IMR-90 (cell line): Measurements from ENCODE around the gene RAB1B. TPM values are rescaled to one million over a fixed set of nuclear protein-coding genes. Genes with fewer than 3 reads are reported as not detected.

Experiments
- ATAC-seq: fragments of 200-7000 bp; cut with Tn5 transposase; 2 replicates; pipeline ENCODE4 v1.9.1; 2020; ENCODE audit warnings: low read depth, mild to moderate bottlenecking, moderate library complexity
- BruUV-seq: library from RNA; stranded (reverse); fragments of 400-500 nt; replicated peaks from 2 replicates; lab custom pipeline; 2021; lab: Mats Ljungman, UMichigan
- CTCF ChIA-PET: fragments of 300-600 bp; formaldehyde crosslinking; extraction: SDS; loops from one replicate; lab custom pipeline; 2021; ENCODE audit warnings: antibody characterized with exemption; lab: Yijun Ruan, JAX
- POLR2A ChIA-PET: fragments of 300-600 bp; sonication (Branson Sonifier 250); formaldehyde crosslinking; loops from one replicate; lab custom pipeline; 2022; ENCODE audit warnings: antibody characterized with exemption; ENCODE audit not compliant: unreplicated experiment; lab: Charles Lee
- DNase-seq: peaks from one replicate; pipeline ENCODE4 v3.0.0; 2013
- H2AFZ ChIP-seq: replicated peaks from 2 replicates; pipeline ENCODE3; 2013; ENCODE audit warnings: low read length, mild to moderate bottlenecking; ENCODE audit not compliant: poor library complexity
- H2AK5ac ChIP-seq: 2 replicates; pipeline ENCODE4 v1.6.1; 2013; ENCODE audit warnings: low read depth, low read length, inconsistent platforms
- H2AK9ac ChIP-seq: replicated peaks from 2 replicates; pipeline ENCODE3; 2013; ENCODE audit warnings: mild to moderate bottlenecking, low read depth, low read length, moderate library complexity; ENCODE audit not compliant: poor library complexity
- H2BK120ac ChIP-seq: 2 replicates; pipeline ENCODE4 v1.6.1; 2013; ENCODE audit warnings: low read depth, low read length, inconsistent platforms
- H2BK15ac ChIP-seq: 3 replicates; pipeline ENCODE4 v1.6.1; 2013; ENCODE audit warnings: low read depth, low read length, inconsistent platforms
- H2BK20ac ChIP-seq: 2 replicates; pipeline ENCODE4 v1.6.1; 2013; ENCODE audit warnings: low read depth, mild to moderate bottlenecking, inconsistent platforms, low read length, moderate library complexity
- H2BK5ac ChIP-seq: 2 replicates; pipeline ENCODE4 v1.6.1; 2013; ENCODE audit warnings: mild to moderate bottlenecking, low read depth, low read length, inconsistent platforms; ENCODE audit not compliant: poor library complexity, severe bottlenecking
- H3K14ac ChIP-seq: replicated peaks from 2 replicates; pipeline ENCODE4 v1.6.1; 2013; ENCODE audit warnings: low read depth, low read length, inconsistent platforms
- H3K18ac ChIP-seq: 2 replicates; pipeline ENCODE4 v1.6.1; 2013; ENCODE audit warnings: low read depth, low read length, control low read depth
- H3K23ac ChIP-seq: 2 replicates; pipeline ENCODE4 v1.6.1; 2013; ENCODE audit warnings: low read depth, low read length, inconsistent platforms
- H3K27ac ChIP-seq: 2 replicates; pipeline ENCODE4 v1.5.1; 2013; ENCODE audit warnings: mild to moderate bottlenecking, control low read depth, low read length; ENCODE audit not compliant: insufficient read depth
- H3K27me3 ChIP-seq: 2 replicates; pipeline ENCODE4 v1.6.1; 2013; ENCODE audit warnings: low read length; ENCODE audit not compliant: control insufficient read depth, insufficient read depth
- H3K36me3 ChIP-seq: 2 replicates; pipeline ENCODE4 v1.6.1; 2013; ENCODE audit warnings: low read length, mixed read lengths; ENCODE audit not compliant: control insufficient read depth, insufficient read depth
- H3K4ac ChIP-seq: 2 replicates; pipeline ENCODE4 v1.6.1; 2013; ENCODE audit warnings: low read depth, low read length, inconsistent platforms
- H3K4me1 ChIP-seq: 2 replicates; pipeline ENCODE4 v1.6.1; 2013; ENCODE audit warnings: low read length, mixed read lengths; ENCODE audit not compliant: control insufficient read depth, insufficient read depth
- H3K4me2 ChIP-seq: 2 replicates; pipeline ENCODE4 v1.6.1; 2013; ENCODE audit warnings: low read depth, mild to moderate bottlenecking, control low read depth, low read length, moderate library complexity
- H3K4me3 ChIP-seq: 2 replicates; pipeline ENCODE4 v1.5.1; 2013; ENCODE audit warnings: low read depth, mild to moderate bottlenecking, control low read depth, low read length, moderate library complexity; ENCODE audit not compliant: insufficient read depth
- H3K56ac ChIP-seq: 2 replicates; pipeline ENCODE4 v1.6.1; 2013; ENCODE audit warnings: low read length, inconsistent platforms; ENCODE audit not compliant: insufficient read depth; ENCODE audit errors: extremely low read depth
- H3K79me1 ChIP-seq, 2 experiments: 2 replicates each; pipeline ENCODE4 v1.6.1; 2013; ENCODE audit warnings: low read length in 2 of 2, inconsistent platforms in 1 of 2, low read depth in 1 of 2
- H3K9ac ChIP-seq: 2 replicates; pipeline ENCODE4 v1.6.1; 2013; ENCODE audit warnings: low read depth, low read length, control low read depth
- H3K9me1 ChIP-seq: 2 replicates; pipeline ENCODE4 v1.6.1; 2013; ENCODE audit warnings: low read length, inconsistent platforms; ENCODE audit not compliant: insufficient read depth
- H3K9me3 ChIP-seq: 2 replicates; pipeline ENCODE4 v1.6.1; 2013; ENCODE audit warnings: low read length; ENCODE audit not compliant: control insufficient read depth, insufficient read depth
- H4K20me1 ChIP-seq: 2 replicates; pipeline ENCODE4 v1.6.1; 2013; ENCODE audit warnings: low read length, inconsistent platforms; ENCODE audit not compliant: insufficient read depth
- H4K5ac ChIP-seq: 2 replicates; pipeline ENCODE4 v1.6.1; 2013; ENCODE audit warnings: mild to moderate bottlenecking, low read depth, low read length, control low read depth
- H4K8ac ChIP-seq, 2 experiments: 2 replicates each; pipeline ENCODE4 v1.6.1; 2013; ENCODE audit warnings: low read depth in 2 of 2, low read length in 2 of 2, control low read depth in 1 of 2, inconsistent platforms in 1 of 2
- H4K91ac ChIP-seq: 2 replicates; pipeline ENCODE4 v1.6.1; 2013; ENCODE audit warnings: low read depth, low read length, inconsistent platforms; ENCODE audit not compliant: insufficient read depth
- BHLHE40 ChIP-seq: fragments of 150-350 bp; IDR thresholded peaks from 2 replicates; pipeline ENCODE4 v1.6.1; 2016; ENCODE audit warnings: mild to moderate bottlenecking, low read depth, low read length
- CEBPB ChIP-seq: IDR thresholded peaks from 2 replicates; pipeline ENCODE4 v1.6.1; 2012; ENCODE audit warnings: low read depth, low read length, improper control_type of control experiment
- CHD1 ChIP-seq: IDR thresholded peaks from 2 replicates; pipeline ENCODE4 v1.6.1; 2012; ENCODE audit warnings: low read depth, low read length, improper control_type of control experiment
- FOS ChIP-seq: fragments of 150-350 bp; IDR thresholded peaks from 2 replicates; pipeline ENCODE4 v1.6.1; 2016; ENCODE audit warnings: low read depth, low read length
- MAFK ChIP-seq: IDR thresholded peaks from 2 replicates; pipeline ENCODE4 v1.6.1; 2012; ENCODE audit warnings: low read depth, low read length, improper control_type of control experiment
- MAZ ChIP-seq: IDR thresholded peaks from 2 replicates; pipeline ENCODE4 v1.6.1; 2012; ENCODE audit warnings: low read depth, mild to moderate bottlenecking, low read length, improper control_type of control experiment, moderate library complexity, borderline replicate concordance
- MXI1 ChIP-seq: IDR thresholded peaks from 2 replicates; pipeline ENCODE4 v1.6.1; 2012; ENCODE audit warnings: low read depth, mild to moderate bottlenecking, low read length, moderate library complexity, borderline replicate concordance
- NFE2L2 ChIP-seq: fragments of 150-350 bp; IDR thresholded peaks from 2 replicates; pipeline ENCODE4 v1.6.1; 2016; ENCODE audit warnings: low read depth, mild to moderate bottlenecking, low read length
- POLR2A ChIP-seq: IDR thresholded peaks from 2 replicates; pipeline ENCODE4 v1.6.1; 2012; ENCODE audit warnings: mild to moderate bottlenecking, low read depth, low read length
- RAD21 ChIP-seq: IDR thresholded peaks from 2 replicates; pipeline ENCODE4 v1.6.1; 2012; ENCODE audit warnings: low read length, improper control_type of control experiment
- WGBS, 2 experiments: methylation state at CpG; one replicate each; pipeline versions ENCODE4 v1.1.5 to v1.1.7; 2013; ENCODE audit warnings: missing lambda C conversion rate in 2 of 2; ENCODE audit not compliant: insufficient read length in 1 of 2; ENCODE audit errors: extremely low coverage in 2 of 2; 5-methylcytosine and 5-hydroxymethylcytosine counted together
- dilution Hi-C: fragments of 300-500 bp; cut with HindIII; formaldehyde crosslinking; loops from one replicate; pipeline ENCODE4 v1.14.3; 2018; ENCODE audit warnings: low sequenced_read_pairs; ENCODE audit not compliant: unreplicated experiment
- in situ Hi-C: fragments of 300-500 bp; cut with MboI; formaldehyde crosslinking; loops from 3 replicates; pipeline ENCODE4 v1.14.3; 2019; ENCODE audit warnings: low sequenced_read_pairs, inconsistent platforms, mixed read lengths
- intact Hi-C: fragments of 100-400 bp; cut with micrococcal nuclease; formaldehyde crosslinking; loops from 2 replicates; pipeline ENCODE4 v1.10.0; 2022
- polyA plus RNA-seq, 3 experiments: library from polyadenylated mRNA; depleted of rRNA; stranded (reverse); fragments of >200 nt; gene quantifications; 2 replicates each; pipeline ENCODE4 v1.2.3, GENCODE V29; 2012; ENCODE audit warnings: low replicate concordance in 1 of 3
- total RNA-seq: library from RNA; depleted of rRNA; stranded (reverse); fragments of >200 nt; gene quantifications from 2 replicates; pipeline ENCODE4 v1.2.3, GENCODE V29; 2012
- TF ChIP-seq, protein P1 (sequence below): fragments of 150-350 bp; IDR thresholded peaks from 2 replicates; pipeline ENCODE4 v1.6.1; 2016; ENCODE audit warnings: low read depth, mild to moderate bottlenecking, low read length, moderate library complexity, borderline replicate concordance
- TF ChIP-seq, protein P2 (sequence below): conservative IDR thresholded peaks from 2 replicates; pipeline ENCODE4 v1.5.1; 2012; ENCODE audit warnings: mild to moderate bottlenecking, low read depth, low read length, improper control_type of control experiment

The RAB1B gene
- total and polyA plus RNA-seq, 2 of the 4 experiments (the other 2 are of a cell fraction) = 83.7 to 248 TPM

DNA sequence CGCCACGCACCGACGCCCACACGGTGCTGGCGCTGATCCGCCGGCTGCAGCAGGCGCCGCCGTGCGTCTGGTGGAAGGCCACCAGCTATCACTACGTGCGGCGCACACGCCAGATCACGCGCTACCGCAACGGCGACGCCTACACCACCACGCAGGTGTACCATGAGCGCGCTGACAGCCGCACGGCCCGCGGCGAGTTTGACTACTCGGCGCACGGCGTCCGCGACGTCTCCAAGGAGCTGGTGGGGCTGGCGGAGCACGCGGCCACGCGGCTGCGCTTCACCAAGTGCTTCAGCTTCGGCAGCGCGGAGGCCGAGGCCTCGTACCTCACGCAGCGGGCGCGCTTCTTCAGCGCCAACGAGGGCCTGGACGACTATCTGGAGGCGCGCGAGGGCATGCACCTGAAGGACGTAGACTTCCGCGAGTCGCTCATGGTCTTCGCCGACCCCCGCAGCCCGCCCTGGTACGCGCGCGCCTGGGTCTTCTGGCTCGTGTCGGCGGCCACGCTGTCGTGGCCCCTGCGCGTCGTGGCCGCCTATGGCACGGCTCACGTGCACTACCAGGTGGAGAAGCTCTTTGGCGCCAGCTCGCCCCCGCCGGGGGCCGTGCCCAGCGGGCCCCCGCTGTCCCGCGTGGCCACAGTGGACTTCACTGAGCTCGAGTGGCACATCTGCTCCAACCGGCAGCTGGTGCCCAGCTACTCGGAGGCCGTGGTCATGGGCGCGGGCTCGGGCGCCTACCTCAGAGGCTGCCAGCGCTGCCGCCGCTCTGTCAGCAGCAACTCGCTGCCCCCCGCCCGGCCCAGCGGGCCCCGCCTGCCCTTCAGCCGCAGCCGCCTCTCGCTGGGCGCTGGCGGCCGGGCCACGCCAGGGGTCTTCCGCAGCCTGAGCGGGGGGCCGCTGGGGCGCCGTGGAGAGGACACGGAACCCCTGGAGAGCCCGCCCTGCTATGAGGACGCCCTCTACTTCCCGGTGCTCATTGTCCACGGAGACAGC lies 26.5 kb downstream of the RAB1B start (continued):
- no peak for TF ChIP-seq CHD1
- no peak for TF ChIP-seq MAFK

- Histone ChIP-seq H4K8ac (no peak overlapping the region), H3K4me3 (no peak overlapping the region), H2BK5ac (no peak overlapping the region), H2BK15ac (no peak overlapping the region), H2BK20ac (no peak overlapping the region), H4K20me1 (no peaks in the 10 kb centered on the region), H3K23ac (no peak overlapping the region; the same call in 1 of the 2 replicates), H3K4me1 (no peaks in the 10 kb centered on the region), H3K9me1 (no peaks in the 10 kb centered on the region; the same call in 1 of the 2 replicates), H3K27me3 (peaks cover 36% of the 10 kb centered on the region), H3K14ac (no peak overlapping the region), H3K79me1 (no peaks in the 10 kb centered on the region), H3K18ac (no peak overlapping the region), H3K36me3 (no peaks in the 10 kb centered on the region), H3K9ac (no peak overlapping the region), H3K9me3 (no peaks in the 10 kb centered on the region), H4K5ac (no peak overlapping the region), H2AFZ (no peak overlapping the region), H2BK120ac (no peak overlapping the region), H2AK5ac (no peak overlapping the region), H2AK9ac (no peak overlapping the region), H3K4me2 (no peak overlapping the region), H3K56ac (no peak overlapping the region), H3K27ac (no peak overlapping the region), H4K91ac (no peak overlapping the region), H3K4ac (no peak overlapping the region)
- no TSS peak for BruUV-seq
- TF ChIP-seq RAD21 (no peak), BHLHE40 (no peak), POLR2A (no peak), FOS (no peak), NFE2L2 (no peak), MXI1 (no peak), CEBPB (no peak), MAFK (no peak), CHD1 (no peak), MAZ (no peak)
- TF ChIP-seq, protein P1, sequence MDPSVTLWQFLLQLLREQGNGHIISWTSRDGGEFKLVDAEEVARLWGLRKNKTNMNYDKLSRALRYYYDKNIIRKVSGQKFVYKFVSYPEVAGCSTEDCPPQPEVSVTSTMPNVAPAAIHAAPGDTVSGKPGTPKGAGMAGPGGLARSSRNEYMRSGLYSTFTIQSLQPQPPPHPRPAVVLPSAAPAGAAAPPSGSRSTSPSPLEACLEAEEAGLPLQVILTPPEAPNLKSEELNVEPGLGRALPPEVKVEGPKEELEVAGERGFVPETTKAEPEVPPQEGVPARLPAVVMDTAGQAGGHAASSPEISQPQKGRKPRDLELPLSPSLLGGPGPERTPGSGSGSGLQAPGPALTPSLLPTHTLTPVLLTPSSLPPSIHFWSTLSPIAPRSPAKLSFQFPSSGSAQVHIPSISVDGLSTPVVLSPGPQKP = no peak
- TF ChIP-seq, protein P2, sequence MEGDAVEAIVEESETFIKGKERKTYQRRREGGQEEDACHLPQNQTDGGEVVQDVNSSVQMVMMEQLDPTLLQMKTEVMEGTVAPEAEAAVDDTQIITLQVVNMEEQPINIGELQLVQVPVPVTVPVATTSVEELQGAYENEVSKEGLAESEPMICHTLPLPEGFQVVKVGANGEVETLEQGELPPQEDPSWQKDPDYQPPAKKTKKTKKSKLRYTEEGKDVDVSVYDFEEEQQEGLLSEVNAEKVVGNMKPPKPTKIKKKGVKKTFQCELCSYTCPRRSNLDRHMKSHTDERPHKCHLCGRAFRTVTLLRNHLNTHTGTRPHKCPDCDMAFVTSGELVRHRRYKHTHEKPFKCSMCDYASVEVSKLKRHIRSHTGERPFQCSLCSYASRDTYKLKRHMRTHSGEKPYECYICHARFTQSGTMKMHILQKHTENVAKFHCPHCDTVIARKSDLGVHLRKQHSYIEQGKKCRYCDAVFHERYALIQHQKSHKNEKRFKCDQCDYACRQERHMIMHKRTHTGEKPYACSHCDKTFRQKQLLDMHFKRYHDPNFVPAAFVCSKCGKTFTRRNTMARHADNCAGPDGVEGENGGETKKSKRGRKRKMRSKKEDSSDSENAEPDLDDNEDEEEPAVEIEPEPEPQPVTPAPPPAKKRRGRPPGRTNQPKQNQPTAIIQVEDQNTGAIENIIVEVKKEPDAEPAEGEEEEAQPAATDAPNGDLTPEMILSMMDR = no peak
- intact Hi-C loops (no loop called here), in situ Hi-C loops (no loop called here), dilution Hi-C loops (no loop called here)
- CTCF ChIA-PET = interaction anchor here (0.7 to 1.4 kb wide), 2 partner anchors 14 to 15 kb away, joined by 3 to 4 read pairs; no protein-coding TSS in a partner anchor
- DNase-seq (no peak), ATAC-seq (no peak)
- POLR2A ChIA-PET = no interaction called here
- WGBS, 2 experiments = 10% methylated on average over 2 of the region's 8 CpGs; no CpG with 5 or more reads in 1 of the 2 experiments
Observed at GRCh38 chr11:66297610-66298009, 29.2 kb downstream of the RAB1B start.
